ENCODE data around the gene EPB41L1. TPM values are rescaled to one million over a fixed set of nuclear protein-coding genes. Genes with fewer than 3 reads are reported as not detected.

Gene EPB41L1
- total RNA-seq, 1 donor from 2014 or later, result 54.8 TPM

GRCh38 chr20:36173451-36173933 is 19.0 kb downstream of the EPB41L1 start:
- no peak for DNase-seq (ENCODE audit: extremely low spot score in 2 of 2)
- TF ChIP-seq POLR2AphosphoS5 (IDR thresholded peaks at IDR 0.05; ENCODE audit: insufficient read depth in 1 of 2, low read depth in 1 of 2) (no peak), POLR2A (IDR thresholded peaks at IDR 0.05) (no peak), CTCF (IDR thresholded peaks at IDR 0.05) (no peak)
- no peaks in the 10 kb centered on the region for H3K9me3 ChIP-seq
- intact Hi-C loops (cut with DNase I), result no loop called here
- no peak overlapping the region for H3K27ac ChIP-seq
- H3K4me1 ChIP-seq, result no peaks in the 10 kb centered on the region
- H3K36me3 ChIP-seq, result peaks cover 0 to 31% of the 10 kb centered on the region in 2 donors
- no peaks in the 10 kb centered on the region for H3K27me3 ChIP-seq
- H3K4me3 ChIP-seq, result no peak overlapping the region

DNA sequence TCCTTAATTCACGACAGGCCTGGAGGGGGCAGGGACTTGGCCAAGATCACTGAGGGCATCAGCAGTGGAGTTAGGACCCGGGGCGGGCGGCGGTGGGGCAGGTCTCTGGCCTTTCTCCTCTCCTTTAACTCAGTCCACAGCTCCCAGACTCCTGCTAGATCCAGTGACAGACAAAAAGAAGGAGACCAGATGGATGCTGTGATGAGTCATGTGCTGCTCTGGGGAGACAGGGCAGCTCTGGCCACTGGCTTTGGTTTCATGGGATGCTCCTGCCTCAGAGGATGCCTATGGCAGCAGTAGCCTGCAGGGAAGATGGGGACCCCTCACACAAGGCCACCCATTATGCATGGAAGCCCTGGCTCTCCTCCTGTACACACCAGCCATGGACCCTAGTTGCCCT is 20.5 kb downstream of the EPB41L1 start:
- no peak for TF ChIP-seq POLR2A (IDR thresholded peaks at IDR 0.05)
- TF ChIP-seq CTCF (IDR thresholded peaks at IDR 0.05), result no peak
- TF ChIP-seq POLR2AphosphoS5 (IDR thresholded peaks at IDR 0.05; ENCODE audit: insufficient read depth in 1 of 2, low read depth in 1 of 2), result no peak
- Histone ChIP-seq H3K4me3 (no peak overlapping the region), H3K9me3 (no peaks in the 10 kb centered on the region), H3K4me1 (no peaks in the 10 kb centered on the region), H3K27me3 (no peaks in the 10 kb centered on the region), H3K27ac (no peak overlapping the region), H3K36me3 (peaks cover 0 to 33% of the 10 kb centered on the region in 2 donors)
- intact Hi-C loops (cut with DNase I), result no loop called here
- DNase-seq (ENCODE audit: extremely low spot score in 2 of 2), result no peak

GRCh38 chr20:36175475-36175995 is 21.0 kb downstream of the EPB41L1 start:
- intact Hi-C loops (cut with DNase I), result no loop called here
- TF ChIP-seq CTCF (IDR thresholded peaks at IDR 0.05), result no peak
- no peak for TF ChIP-seq POLR2AphosphoS5 (IDR thresholded peaks at IDR 0.05; ENCODE audit: insufficient read depth in 1 of 2, low read depth in 1 of 2)
- TF ChIP-seq POLR2A (IDR thresholded peaks at IDR 0.05), result no peak
- H3K9me3 ChIP-seq, result no peaks in the 10 kb centered on the region
- H3K4me3 ChIP-seq, result no peak overlapping the region
- H3K27ac ChIP-seq, result no peak overlapping the region
- H3K4me1 ChIP-seq, result no peaks in the 10 kb centered on the region
- DNase-seq (ENCODE audit: extremely low spot score in 2 of 2), result no peak
- H3K27me3 ChIP-seq, result no peaks in the 10 kb centered on the region
- H3K36me3 ChIP-seq, result peaks cover 0 to 33% of the 10 kb centered on the region in 2 donors

- H3K4me1 ChIP-seq, result no peaks in the 10 kb centered on the region
Measured at GRCh38 chr20:36177716-36178115, 23.2 kb downstream of the EPB41L1 start.

More at GRCh38 chr20:36177716-36178115, 23.2 kb downstream of the EPB41L1 start:
- TF ChIP-seq POLR2AphosphoS5 (IDR thresholded peaks at IDR 0.05; ENCODE audit: insufficient read depth in 1 of 2, low read depth in 1 of 2), result no peak
- TF ChIP-seq CTCF (IDR thresholded peaks at IDR 0.05), result no peak
- TF ChIP-seq POLR2A (IDR thresholded peaks at IDR 0.05), result no peak
- H3K9me3 ChIP-seq, result no peaks in the 10 kb centered on the region
- intact Hi-C loops (cut with DNase I), result no loop called here
- no peak overlapping the region for H3K27ac ChIP-seq
- H3K4me3 ChIP-seq, result no peak overlapping the region
- no peaks in the 10 kb centered on the region for H3K27me3 ChIP-seq
- DNase-seq (ENCODE audit: extremely low spot score in 2 of 2), result no peak
- peaks cover 0 to 42% of the 10 kb centered on the region in 2 donors for H3K36me3 ChIP-seq

Data from vagina (tissue), 2 donors.